BE2C (cell line): ENCODE measurements around the gene IFT43.

Source experiments
- DNase-seq: peaks from one replicate; pipeline ENCODE4 v3.0.0-alpha.2; 2020
- H3K27me3 ChIP-seq: fragments of 250-450 bp; sonication (Bioruptor Pico); 2 replicates; pipeline ENCODE4 v1.5.1; 2020; ENCODE audit warnings: mild to moderate bottlenecking
- H3K36me3 ChIP-seq: fragments of 250-450 bp; sonication (Bioruptor Pico); 2 replicates; pipeline ENCODE4 v1.5.1; 2020; ENCODE audit warnings: mild to moderate bottlenecking
- H3K4me1 ChIP-seq: fragments of 250-450 bp; sonication (Bioruptor Pico); 2 replicates; pipeline ENCODE4 v1.5.1; 2020
- H3K4me3 ChIP-seq: 2 replicates; pipeline ENCODE4 v1.5.1; 2011; ENCODE audit warnings: low read depth, low read length
- H3K9me3 ChIP-seq: fragments of 250-450 bp; sonication (Bioruptor Pico); 2 replicates; pipeline ENCODE4 v1.5.1; 2020
- CTCF ChIP-seq: IDR thresholded peaks from 2 replicates; pipeline ENCODE4 v1.5.1; 2012; ENCODE audit warnings: mild to moderate bottlenecking, low read depth, low read length

The IFT43 gene

GRCh38 chr14:76104802-76105355 lies 119.3 kb downstream of the IFT43 start:
- TF ChIP-seq CTCF, result no peak
- H3K36me3 ChIP-seq, result no peaks in the 10 kb centered on the region
- no peak overlapping the region for H3K4me3 ChIP-seq
- H3K9me3 ChIP-seq, result no peaks in the 10 kb centered on the region; the same call in 1 of the 2 replicates
- DNase-seq, result no peak
- no peaks in the 10 kb centered on the region for H3K4me1 ChIP-seq
- no peaks in the 10 kb centered on the region; the same call in none of the 2 replicates for H3K27me3 ChIP-seq

GRCh38 chr14:76106188-76106587 lies 120.6 kb downstream of the IFT43 start:
- no peak for TF ChIP-seq CTCF
- H3K27me3 ChIP-seq, result no peaks in the 10 kb centered on the region; the same call in 1 of the 2 replicates
- DNase-seq, result no peak
- H3K36me3 ChIP-seq, result no peaks in the 10 kb centered on the region
- no peaks in the 10 kb centered on the region for H3K4me1 ChIP-seq
- no peak overlapping the region for H3K4me3 ChIP-seq
- H3K9me3 ChIP-seq, result no peaks in the 10 kb centered on the region; the same call in 1 of the 2 replicates

- Histone ChIP-seq H3K4me3 (no peak overlapping the region), H3K9me3 (no peaks in the 10 kb centered on the region; the same call in 1 of the 2 replicates), H3K36me3 (no peaks in the 10 kb centered on the region), H3K4me1 (no peaks in the 10 kb centered on the region), H3K27me3 (peaks cover 9% of the 10 kb centered on the region; the same call in 1 of the 2 replicates)
- no peak for TF ChIP-seq CTCF
- no peak for DNase-seq
Measured at GRCh38 chr14:76109087-76109880, 123.7 kb downstream of the IFT43 start.

GRCh38 chr14:76112889-76113624 lies 127.5 kb downstream of the IFT43 start:
- Histone ChIP-seq H3K9me3 (no peaks in the 10 kb centered on the region; the same call in 1 of the 2 replicates), H3K4me3 (no peak overlapping the region), H3K27me3 (peaks cover 14% of the 10 kb centered on the region; the same call in 1 of the 2 replicates), H3K36me3 (no peaks in the 10 kb centered on the region), H3K4me1 (peaks cover 5% of the 10 kb centered on the region)
- DNase-seq, result no peak
- TF ChIP-seq CTCF, result no peak

GRCh38 chr14:76113691-76114090 lies 128.1 kb downstream of the IFT43 start:
- Histone ChIP-seq H3K9me3 (no peaks in the 10 kb centered on the region; the same call in 1 of the 2 replicates), H3K4me3 (no peak overlapping the region), H3K36me3 (no peaks in the 10 kb centered on the region), H3K27me3 (peaks cover 14% of the 10 kb centered on the region; the same call in 1 of the 2 replicates), H3K4me1 (peaks cover 5% of the 10 kb centered on the region)
- no peak for DNase-seq
- no peak for TF ChIP-seq CTCF
